Raji (cell line): ENCODE measurements around the gene RBM24.

Source experiments
- POLR2A ChIP-seq: IDR thresholded peaks from 2 replicates; pipeline ENCODE4 v1.6.1; 2011; ENCODE audit warnings: low read depth, low read length, control low read depth; ENCODE audit not compliant: insufficient read depth

The RBM24 gene

GRCh38 chr6:17281100-17281496 lies at the start of gene RBM24:
Gene RBM24, plus strand, starts transcription at chr6:17281361. Its CDS starts 221 bp downstream, at chr6:17281582.
- no peak for TF ChIP-seq POLR2A

GRCh38 chr6:17233531-17233930 lies 47.6 kb upstream of the RBM24 start:
- no peak for TF ChIP-seq POLR2A

GRCh38 chr6:17237246-17237645 lies 43.9 kb upstream of the RBM24 start:
- no peak for TF ChIP-seq POLR2A

GRCh38 chr6:17239260-17239659 lies 41.9 kb upstream of the RBM24 start:
- TF ChIP-seq POLR2A = no peak

GRCh38 chr6:17240803-17241500 lies 40.2 kb upstream of the RBM24 start:
- TF ChIP-seq POLR2A = no peak

GRCh38 chr6:17242087-17242486 lies 39.1 kb upstream of the RBM24 start:
- no peak for TF ChIP-seq POLR2A

GRCh38 chr6:17250237-17250636 lies 30.9 kb upstream of the RBM24 start:
- TF ChIP-seq POLR2A = no peak

- no peak for TF ChIP-seq POLR2A
Measured at GRCh38 chr6:17251953-17252352, 29.2 kb upstream of the RBM24 start.

GRCh38 chr6:17258749-17259148 lies 22.4 kb upstream of the RBM24 start:
- TF ChIP-seq POLR2A = no peak

- no peak for TF ChIP-seq POLR2A
Measured at GRCh38 chr6:17265570-17265969, 15.6 kb upstream of the RBM24 start.

- no peak for TF ChIP-seq POLR2A
Measured at GRCh38 chr6:17267566-17267965, 13.6 kb upstream of the RBM24 start.

GRCh38 chr6:17268114-17268513 lies 13.0 kb upstream of the RBM24 start:
- TF ChIP-seq POLR2A = no peak

GRCh38 chr6:17269840-17270239 lies 11.3 kb upstream of the RBM24 start:
- no peak for TF ChIP-seq POLR2A

GRCh38 chr6:17271628-17272027 lies 9.5 kb upstream of the RBM24 start:
- TF ChIP-seq POLR2A = no peak

- TF ChIP-seq POLR2A = no peak
Measured at GRCh38 chr6:17276766-17277165, 4.4 kb upstream of the RBM24 start.

GRCh38 chr6:17277256-17277655 lies 3.9 kb upstream of the RBM24 start:
- TF ChIP-seq POLR2A = no peak
